ENCODE measurements around the gene KCNH2.

The KCNH2 gene

GRCh38 chr7:150974468-150975391 is 3.4 kb downstream of the KCNH2 start:
- DNase-seq (ENCODE audit: low read depth) = no peak

- DNase-seq (ENCODE audit: low read depth) = no peak
Measured at GRCh38 chr7:150973571-150974451, 4.3 kb downstream of the KCNH2 start.

GRCh38 chr7:150972741-150973140 is 5.4 kb downstream of the KCNH2 start:
- no peak for DNase-seq (ENCODE audit: low read depth)

- DNase-seq (ENCODE audit: low read depth) = no peak
Measured at GRCh38 chr7:150972023-150972468, 6.1 kb downstream of the KCNH2 start.

- no peak for DNase-seq (ENCODE audit: low read depth)
Measured at GRCh38 chr7:150971242-150972022, 6.7 kb downstream of the KCNH2 start.

- DNase-seq (ENCODE audit: low read depth) = no peak
Measured at GRCh38 chr7:150970424-150970823, 7.7 kb downstream of the KCNH2 start.

GRCh38 chr7:150969475-150969874 is 8.6 kb downstream of the KCNH2 start:
- no peak for DNase-seq (ENCODE audit: low read depth)

GRCh38 chr7:150968734-150969372 is 9.3 kb downstream of the KCNH2 start:
- no peak for DNase-seq (ENCODE audit: low read depth)

- DNase-seq (ENCODE audit: low read depth) = no peak
Measured at GRCh38 chr7:150968056-150968733, 9.9 kb downstream of the KCNH2 start.

GRCh38 chr7:150967349-150967748 is 10.8 kb downstream of the KCNH2 start:
- DNase-seq (ENCODE audit: low read depth) = no peak

- DNase-seq (ENCODE audit: low read depth) = no peak
Measured at GRCh38 chr7:150966002-150966401, 12.1 kb downstream of the KCNH2 start.

GRCh38 chr7:150965273-150965830 is 12.8 kb downstream of the KCNH2 start:
- DNase-seq (ENCODE audit: low read depth) = no peak

GRCh38 chr7:150964593-150965111 is 13.5 kb downstream of the KCNH2 start:
- DNase-seq (ENCODE audit: low read depth) = no peak

GRCh38 chr7:150963707-150964559 is 14.2 kb downstream of the KCNH2 start:
- no peak for DNase-seq (ENCODE audit: low read depth)

- no peak for DNase-seq (ENCODE audit: low read depth)
Measured at GRCh38 chr7:150962553-150963399, 15.3 kb downstream of the KCNH2 start.

- DNase-seq (ENCODE audit: low read depth) = no peak
Measured at GRCh38 chr7:150962290-150962552, 15.9 kb downstream of the KCNH2 start.

GRCh38 chr7:150961510-150962289 is 16.4 kb downstream of the KCNH2 start:
- DNase-seq (ENCODE audit: low read depth) = no peak

Measured in stromal cell of bone marrow (primary cell).